Liver (tissue), 9 donors: ENCODE results near the gene WDR20. TPM values are rescaled to one million over a fixed set of nuclear protein-coding genes. Genes with fewer than 3 reads are reported as not detected.
"Not testable (repeated sequence)": the region's sequence is repeated elsewhere in the genome, so short reads cannot be mapped to it uniquely, and the experiment has no call there.

Source experiments
- DNase-seq: peaks from one replicate; pipeline ENCODE4 v3.0.0-alpha.2; 2017; ENCODE audit warnings: low spot score
- H3K27ac ChIP-seq, 2 donors: one replicate each; pipeline ENCODE4 v1.7.0; 2013; ENCODE audit warnings: inconsistent platforms in 2 of 2, low read length in 2 of 2, control low read depth in 1 of 2, low read depth in 1 of 2, mild to moderate bottlenecking in 1 of 2
- H3K27me3 ChIP-seq, 4 donors: one replicate each; pipeline versions ENCODE4 v1.6.1 to v1.7.0; 2013; ENCODE audit warnings: low read length in 3 of 4, inconsistent platforms in 1 of 4, mild to moderate bottlenecking in 1 of 4, moderate library complexity in 1 of 4; ENCODE audit not compliant: control insufficient read depth in 4 of 4, insufficient read depth in 4 of 4
- H3K36me3 ChIP-seq, 4 donors: one replicate each; pipeline versions ENCODE4 v1.6.1 to v1.7.0; 2013; ENCODE audit warnings: low read length in 3 of 4, mild to moderate bottlenecking in 3 of 4, low read depth in 1 of 4, moderate library complexity in 1 of 4; ENCODE audit not compliant: control insufficient read depth in 4 of 4, insufficient read depth in 3 of 4
- H3K4me1 ChIP-seq, 4 donors: one replicate each; pipeline versions ENCODE4 v1.6.1 to v1.7.0; 2013; ENCODE audit warnings: low read length in 3 of 4, mild to moderate bottlenecking in 3 of 4, moderate library complexity in 1 of 4; ENCODE audit not compliant: control insufficient read depth in 4 of 4, insufficient read depth in 4 of 4
- H3K4me3 ChIP-seq, 3 donors: one replicate each; pipeline versions ENCODE4 v1.6.1 to v1.7.0; 2013; ENCODE audit warnings: low read length in 3 of 3, control low read depth in 1 of 3, low read depth in 1 of 3, mild to moderate bottlenecking in 1 of 3
- H3K9ac ChIP-seq, 2 donors: one replicate each; pipeline ENCODE4 v1.7.0; 2013; ENCODE audit warnings: low read length in 2 of 2, mild to moderate bottlenecking in 2 of 2, moderate library complexity in 2 of 2, control low read depth in 1 of 2, low read depth in 1 of 2
- H3K9me3 ChIP-seq, 4 donors: one replicate each; pipeline versions ENCODE4 v1.6.1 to v1.7.0; 2013; ENCODE audit warnings: low read length in 3 of 4; ENCODE audit not compliant: control insufficient read depth in 4 of 4
- ATF3 ChIP-seq: IDR thresholded peaks from 2 replicates; pipeline ENCODE4 v1.6.1; 2016; ENCODE audit warnings: antibody characterized with exemption
- CTCF ChIP-seq: fragments of 150-350 bp; IDR thresholded peaks from 2 replicates; pipeline ENCODE4 v1.5.1; 2017; ENCODE audit warnings: improper control_type of control experiment, low read depth, low read length; ENCODE audit not compliant: missing input control
- EGR1 ChIP-seq, 2 donors: IDR thresholded peaks; 2 replicates each; pipeline ENCODE4 v1.6.1; 2016 to 2018; ENCODE audit warnings: antibody characterized with exemption in 2 of 2, low read depth in 2 of 2
- FOXA2 ChIP-seq: IDR thresholded peaks from 2 replicates; pipeline ENCODE4 v1.6.1; 2016; ENCODE audit warnings: antibody characterized with exemption
- GABPA ChIP-seq, 2 donors: IDR thresholded peaks in 1 of 2; conservative IDR thresholded peaks in 1 of 2; 2 replicates each; pipeline ENCODE4 v1.6.1; 2016; ENCODE audit warnings: antibody characterized with exemption in 2 of 2, mild to moderate bottlenecking in 1 of 2, moderate library complexity in 1 of 2
- HNF4A ChIP-seq, 2 donors: conservative IDR thresholded peaks; 2 replicates each; pipeline ENCODE4 v1.6.1; 2016; ENCODE audit warnings: antibody characterized with exemption in 2 of 2, mild to moderate bottlenecking in 2 of 2
- JUND ChIP-seq, 2 donors: IDR thresholded peaks; 2 replicates each; pipeline ENCODE4 v1.6.1; 2016; ENCODE audit warnings: antibody characterized with exemption in 2 of 2
- NR2F2 ChIP-seq: IDR thresholded peaks from 2 replicates; pipeline ENCODE4 v1.6.1; 2016; ENCODE audit warnings: antibody characterized with exemption
- RAD21 ChIP-seq, 2 donors: IDR thresholded peaks; 2 replicates each; pipeline ENCODE4 v1.6.1; 2016; ENCODE audit warnings: antibody characterized with exemption in 2 of 2, mild to moderate bottlenecking in 2 of 2
- RXRA ChIP-seq, 2 donors: IDR thresholded peaks; 2 replicates each; pipeline ENCODE4 v1.6.1; 2017 to 2018; ENCODE audit warnings: antibody characterized with exemption in 2 of 2, mild to moderate bottlenecking in 1 of 2
- TAF1 ChIP-seq: conservative IDR thresholded peaks from 2 replicates; pipeline ENCODE4 v1.6.1; 2016; ENCODE audit warnings: antibody characterized with exemption, mild to moderate bottlenecking
- YY1 ChIP-seq: IDR thresholded peaks from 2 replicates; pipeline ENCODE4 v1.6.1; 2016; ENCODE audit warnings: antibody characterized with exemption, mild to moderate bottlenecking
- ZBTB33 ChIP-seq: IDR thresholded peaks from 2 replicates; pipeline ENCODE4 v1.6.1; 2016; ENCODE audit warnings: antibody characterized with exemption
- WGBS: extraction: QIAGEN DNeasy Blood & Tissue Kit; methylation state at CpG from one replicate; pipeline ENCODE4 v1.1.7; 2013; 5-methylcytosine and 5-hydroxymethylcytosine counted together
- polyA plus RNA-seq, 2 donors: library from polyadenylated mRNA; stranded (reverse) in 1 of 2; unstranded in 1 of 2; fragments of 200-250 nt in 1 of 2; fragments of >200 nt in 1 of 2; fragmentation: Nextera tagmentation in 1 of 2; extraction: Ambion mirVana in 1 of 2; gene quantifications; one replicate each; pipeline versions ENCODE4 v1.2.1 to v1.2.3, GENCODE V29; 2013 to 2015
- total RNA-seq, 2 donors: library from RNA; depleted of rRNA; stranded (reverse); fragments of >200 nt; gene quantifications; one replicate each; pipeline ENCODE4 v1.2.3, GENCODE V29; 2014
- donor health status: healthy.
- donor health status: healthy.
- donor health status: healthy.
- donor health status: healthy.
- donor health status: healthy.

WDR20 gene
- total and polyA plus RNA-seq, 4 donors: 6.5 to 18.5 (median 11.0) TPM

GRCh38 chr14:102103062-102103695 lies 36.5 kb upstream of the WDR20 start:
- Histone ChIP-seq H3K36me3 (no peaks in the 10 kb centered on the region), H3K9me3 (no peaks in the 10 kb centered on the region), H3K9ac (no peak overlapping the region), H3K27me3 (no peaks in the 10 kb centered on the region), H3K27ac (no peak overlapping the region), H3K4me3 (no peak overlapping the region), H3K4me1 (no peaks in the 10 kb centered on the region)
- DNase-seq: no peak
- 93% methylated on average over 10 of the region's 10 CpGs for WGBS
- TF ChIP-seq JUND (IDR thresholded peaks at IDR 0.05) (no peak), YY1 (no peak), EGR1 (IDR thresholded peaks at IDR 0.05; ENCODE audit: low read depth in 2 of 2) (no peak), HNF4A (conservative IDR thresholded peaks at IDR 0.05) (no peak)

- 79% methylated on average over 4 of the region's 4 CpGs for whole genome bisulfite sequencing
- TF ChIP-seq ZBTB33 (no peak), YY1 (no peak), EGR1 (IDR thresholded peaks at IDR 0.05; ENCODE audit: low read depth in 2 of 2) (no peak), FOXA2 (no peak), NR2F2 (no peak), GABPA (IDR thresholded peaks at IDR 0.05 in 1 of 2, conservative IDR thresholded peaks at IDR 0.05 in 1 of 2) (no peak), TAF1 (no peak)
- no peaks in the 10 kb centered on the region for H3K27me3 ChIP-seq
- DNase-seq: no peak
- no peak overlapping the region for H3K27ac ChIP-seq
- H3K36me3 ChIP-seq: no peaks in the 10 kb centered on the region
- H3K9me3 ChIP-seq: no peaks in the 10 kb centered on the region
- no peak overlapping the region for H3K4me3 ChIP-seq
- H3K9ac ChIP-seq: no peak overlapping the region
- H3K4me1 ChIP-seq: no peaks in the 10 kb centered on the region
Observed at GRCh38 chr14:102105369-102105768, 34.3 kb upstream of the WDR20 start.

GRCh38 chr14:102109332-102109731 lies 30.4 kb upstream of the WDR20 start:
- not testable (repeated sequence) for H3K9ac ChIP-seq, H3K4me1 ChIP-seq, H3K27ac ChIP-seq, H3K4me3 ChIP-seq, H3K27me3 ChIP-seq, H3K36me3 ChIP-seq, H3K9me3 ChIP-seq, DNase-seq
- WGBS: 73% methylated on average over 1 of the region's 1 CpG

GRCh38 chr14:102111101-102111500 lies 28.6 kb upstream of the WDR20 start:
- Histone ChIP-seq H3K9ac (no peak overlapping the region), H3K27ac (no peak overlapping the region), H3K9me3 (no peaks in the 10 kb centered on the region), H3K4me3 (no peak overlapping the region), H3K4me1 (no peaks in the 10 kb centered on the region), H3K27me3 (no peaks in the 10 kb centered on the region), H3K36me3 (no peaks in the 10 kb centered on the region)
- 94% methylated on average over 3 of the region's 3 CpGs for WGBS
- no peak for DNase-seq
- TF ChIP-seq EGR1 (IDR thresholded peaks at IDR 0.05; ENCODE audit: low read depth in 2 of 2) (no peak), FOXA2 (no peak), CTCF (no peak), ATF3 (no peak), RXRA (IDR thresholded peaks at IDR 0.05) (no peak), RAD21 (IDR thresholded peaks at IDR 0.05) (no peak), HNF4A (conservative IDR thresholded peaks at IDR 0.05) (no peak), GABPA (IDR thresholded peaks at IDR 0.05 in 1 of 2, conservative IDR thresholded peaks at IDR 0.05 in 1 of 2) (no peak)
